ENCODE data around the gene CDC16. TPM values are rescaled to one million over a fixed set of nuclear protein-coding genes. Genes with fewer than 3 reads are reported as not detected.
"Not testable (repeated sequence)": the region's sequence is repeated elsewhere in the genome, so short reads cannot be mapped to it uniquely, and the experiment has no call there.

CDC16 gene
- total RNA-seq, 1 donor, result 62.6 TPM

DNA sequence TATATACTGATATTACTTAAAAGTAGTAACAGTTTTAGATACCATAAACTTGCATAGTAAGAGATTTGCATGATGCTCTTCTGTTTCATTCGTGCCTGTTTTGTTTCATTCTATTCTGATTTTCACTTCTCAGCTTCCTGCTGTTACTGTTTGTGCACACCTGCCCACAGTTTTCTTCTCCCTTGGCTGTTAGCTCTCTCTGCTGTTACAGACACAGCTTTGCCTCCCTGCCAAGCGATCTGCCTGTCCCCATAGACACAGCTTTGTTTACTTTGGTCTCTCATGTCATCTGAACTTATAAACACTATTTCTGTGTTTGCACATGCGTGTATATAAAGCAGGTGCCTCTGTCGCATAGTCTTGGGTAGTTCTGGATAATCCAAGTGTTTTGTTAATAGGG, 25.3 kb downstream of the CDC16 start:
- H3K4me3 ChIP-seq (ENCODE audit: low read depth, low read length), result no peak overlapping the region
- no peak for DNase-seq (ENCODE audit: low read depth)
- TF ChIP-seq, protein P1, sequence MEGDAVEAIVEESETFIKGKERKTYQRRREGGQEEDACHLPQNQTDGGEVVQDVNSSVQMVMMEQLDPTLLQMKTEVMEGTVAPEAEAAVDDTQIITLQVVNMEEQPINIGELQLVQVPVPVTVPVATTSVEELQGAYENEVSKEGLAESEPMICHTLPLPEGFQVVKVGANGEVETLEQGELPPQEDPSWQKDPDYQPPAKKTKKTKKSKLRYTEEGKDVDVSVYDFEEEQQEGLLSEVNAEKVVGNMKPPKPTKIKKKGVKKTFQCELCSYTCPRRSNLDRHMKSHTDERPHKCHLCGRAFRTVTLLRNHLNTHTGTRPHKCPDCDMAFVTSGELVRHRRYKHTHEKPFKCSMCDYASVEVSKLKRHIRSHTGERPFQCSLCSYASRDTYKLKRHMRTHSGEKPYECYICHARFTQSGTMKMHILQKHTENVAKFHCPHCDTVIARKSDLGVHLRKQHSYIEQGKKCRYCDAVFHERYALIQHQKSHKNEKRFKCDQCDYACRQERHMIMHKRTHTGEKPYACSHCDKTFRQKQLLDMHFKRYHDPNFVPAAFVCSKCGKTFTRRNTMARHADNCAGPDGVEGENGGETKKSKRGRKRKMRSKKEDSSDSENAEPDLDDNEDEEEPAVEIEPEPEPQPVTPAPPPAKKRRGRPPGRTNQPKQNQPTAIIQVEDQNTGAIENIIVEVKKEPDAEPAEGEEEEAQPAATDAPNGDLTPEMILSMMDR (IDR thresholded peaks at IDR 0.05; ENCODE audit: insufficient read depth, low read depth, low read length), result no peak

DNA sequence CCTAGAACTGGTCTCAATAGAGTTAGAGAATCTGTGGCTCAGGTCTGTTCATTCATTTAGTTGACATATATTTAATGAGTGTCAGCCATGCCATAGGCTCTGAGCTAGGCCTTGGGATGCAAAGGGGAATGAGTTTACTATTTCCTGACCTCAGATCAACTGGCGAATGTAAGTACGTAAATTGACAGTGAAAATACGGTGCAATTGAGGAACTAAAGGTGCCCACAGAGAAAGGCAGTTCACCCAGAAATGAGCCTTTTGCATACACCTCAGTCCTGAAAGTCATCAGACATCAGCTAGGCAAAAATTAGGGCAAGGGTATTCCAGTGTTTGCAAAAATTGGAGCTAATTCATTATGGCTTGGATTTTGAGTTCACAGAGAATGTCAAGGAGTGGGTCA, 26.1 kb downstream of the CDC16 start:
- no peak overlapping the region for H3K4me3 ChIP-seq (ENCODE audit: low read depth, low read length)
- TF ChIP-seq, protein P1 (IDR thresholded peaks at IDR 0.05; ENCODE audit: insufficient read depth, low read depth, low read length), result no peak
- DNase-seq (ENCODE audit: low read depth), result no peak

DNA sequence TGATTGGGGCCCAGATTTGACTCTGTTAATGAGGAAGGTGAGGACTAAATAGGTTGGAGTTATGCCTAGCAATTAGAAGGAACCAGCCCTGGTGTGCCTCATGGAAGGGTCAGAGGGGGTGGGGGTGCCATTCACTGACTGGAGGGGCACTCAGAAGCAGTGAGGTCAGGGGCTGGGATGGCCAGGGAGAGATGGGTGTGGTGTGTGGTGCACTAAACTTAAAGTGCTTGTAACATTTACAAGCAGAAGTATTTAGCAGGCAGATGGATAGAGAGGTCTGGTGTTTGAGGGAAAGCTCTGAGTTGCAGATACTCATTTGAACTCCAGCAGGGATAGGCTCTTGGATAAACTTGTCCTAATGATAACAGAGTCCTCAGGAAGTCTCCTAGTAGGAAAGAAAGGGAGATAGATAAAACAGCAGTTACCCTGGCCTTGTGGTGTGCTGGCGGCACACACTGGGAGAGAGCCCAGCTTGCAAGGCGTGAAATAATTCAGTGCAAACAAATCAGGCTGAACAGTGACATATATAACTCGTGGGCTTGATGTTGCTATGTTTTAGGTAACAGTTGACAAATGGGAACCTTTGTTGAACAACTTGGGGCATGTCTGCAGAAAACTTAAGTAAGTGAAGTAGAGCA, 26.8 kb downstream of the CDC16 start:
- H3K4me3 ChIP-seq (ENCODE audit: low read depth, low read length), result no peak overlapping the region
- TF ChIP-seq, protein P1 (IDR thresholded peaks at IDR 0.05; ENCODE audit: insufficient read depth, low read depth, low read length), result no peak
- no peak for DNase-seq (ENCODE audit: low read depth)

DNA sequence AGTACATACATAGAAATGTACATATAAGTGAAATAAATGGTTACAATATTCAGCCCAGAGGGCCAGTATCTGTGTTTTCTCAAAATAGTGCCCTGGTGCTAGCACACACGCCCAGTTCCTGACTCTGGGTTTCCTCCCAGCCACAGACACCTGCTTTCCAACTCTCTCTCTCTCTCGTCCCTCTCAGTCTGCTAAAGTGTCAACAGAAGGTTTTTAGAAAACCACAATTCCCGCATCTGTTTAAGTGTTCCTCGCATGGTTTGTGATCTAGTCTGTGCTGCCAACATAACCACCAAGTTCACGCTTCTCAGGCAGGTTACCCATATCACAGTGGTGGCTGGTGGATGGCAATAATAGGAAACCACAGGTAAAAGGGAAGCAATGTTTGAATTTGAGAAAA, 28.9 kb downstream of the CDC16 start:
- H3K4me3 ChIP-seq (ENCODE audit: low read depth, low read length), result no peak overlapping the region
- DNase-seq (ENCODE audit: low read depth), result no peak
- TF ChIP-seq, protein P1 (IDR thresholded peaks at IDR 0.05; ENCODE audit: insufficient read depth, low read depth, low read length), result no peak

DNA sequence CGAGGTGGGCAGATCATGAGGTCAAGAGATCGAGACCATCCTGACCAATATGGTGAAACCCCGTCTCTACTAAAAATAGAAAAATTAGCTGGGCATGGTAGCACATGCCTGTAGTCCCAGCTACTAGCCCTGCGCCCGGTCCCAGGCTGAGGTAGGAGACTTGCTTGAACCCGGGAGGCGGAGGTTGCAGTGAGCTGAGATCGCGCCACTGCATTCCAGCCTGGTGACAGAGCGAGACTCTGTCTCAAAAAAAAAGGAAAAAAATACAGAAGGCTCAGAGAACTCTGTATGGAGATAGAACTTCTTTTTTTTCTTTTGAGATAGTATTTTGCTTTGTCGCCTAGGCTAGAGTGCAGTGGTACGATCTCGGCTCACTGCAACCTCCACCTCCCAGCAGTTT, 29.6 kb downstream of the CDC16 start:
- H3K4me3 ChIP-seq (ENCODE audit: low read depth, low read length); DNase-seq (ENCODE audit: low read depth): not testable (repeated sequence)

DNA sequence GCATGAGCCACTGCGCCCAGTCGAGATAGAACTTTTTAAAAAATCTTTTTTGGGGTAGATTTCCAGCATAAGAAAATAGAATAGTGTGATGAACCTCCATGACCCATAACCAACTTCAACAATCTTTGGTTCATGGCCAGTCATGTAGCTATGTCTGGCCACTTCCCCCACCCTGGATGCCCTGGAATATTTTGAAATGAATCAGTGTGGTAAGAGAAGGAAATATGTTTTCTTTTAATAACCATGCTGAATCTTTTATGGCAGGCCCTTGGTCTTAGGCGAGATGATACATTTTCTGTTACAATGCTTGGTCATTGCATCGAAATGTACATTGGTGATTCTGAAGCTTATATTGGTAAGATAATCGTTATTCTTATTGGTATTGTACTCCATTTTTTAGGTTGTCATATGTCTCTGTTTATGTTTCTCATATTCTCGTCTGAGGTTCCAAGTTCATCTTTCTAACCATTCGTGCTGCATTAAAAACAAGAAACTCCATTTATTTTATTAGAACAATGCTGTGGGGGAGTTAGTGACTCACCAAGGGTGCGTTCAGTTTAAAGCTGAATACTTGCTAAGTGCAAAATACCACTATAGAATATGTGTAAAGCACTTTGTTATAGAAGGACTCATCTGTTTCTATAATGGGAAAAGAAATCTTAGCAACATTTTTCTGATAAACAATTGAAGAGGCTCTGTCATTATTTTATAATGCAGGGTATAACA, 30.4 kb downstream of the CDC16 start:
- no peak for DNase-seq (ENCODE audit: low read depth)
- H3K4me3 ChIP-seq (ENCODE audit: low read depth, low read length), result no peak overlapping the region
- TF ChIP-seq, protein P1 (IDR thresholded peaks at IDR 0.05; ENCODE audit: insufficient read depth, low read depth, low read length), result no peak

DNA sequence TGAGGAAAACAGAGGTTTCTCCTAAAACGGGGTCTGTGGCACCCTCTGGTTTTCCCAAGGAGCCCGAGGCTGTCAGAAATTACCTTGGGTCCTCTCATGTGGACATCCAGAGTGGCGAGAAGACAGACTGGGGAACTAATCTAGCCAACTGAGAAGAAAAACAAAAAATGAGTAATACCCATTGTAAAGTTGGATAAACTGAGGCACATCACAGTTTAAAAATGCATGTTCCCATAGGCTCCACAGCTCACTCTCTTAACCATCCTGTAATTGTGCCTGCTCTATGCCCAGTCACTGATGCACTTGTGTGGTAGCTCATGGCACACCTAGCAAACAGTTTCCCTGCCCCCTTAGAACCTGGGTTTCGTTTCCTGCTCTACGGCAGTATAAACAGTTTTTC, 31.5 kb downstream of the CDC16 start:
- TF ChIP-seq, protein P1 (IDR thresholded peaks at IDR 0.05; ENCODE audit: insufficient read depth, low read depth, low read length), result no peak
- DNase-seq (ENCODE audit: low read depth), result no peak
- H3K4me3 ChIP-seq (ENCODE audit: low read depth, low read length), result no peak overlapping the region

Measured in fibroblast of villous mesenchyme (primary cell).